ENCODE results near the gene CSNK2A1.

CSNK2A1 gene

GRCh38 chr20:438571-439469 is 104.8 kb downstream of the CSNK2A1 start:
- DNase-seq (ENCODE audit: insufficient read length, low spot score) (no peak), FAIRE-seq (no peak)
- TF ChIP-seq CTCF (IDR thresholded peaks at IDR 0.05; ENCODE audit: insufficient read depth, missing control alignments): no peak

- FAIRE-seq: no peak
- no peak for TF ChIP-seq CTCF (IDR thresholded peaks at IDR 0.05; ENCODE audit: insufficient read depth, missing control alignments)
- no peak for DNase-seq (ENCODE audit: insufficient read length, low spot score)
Observed at GRCh38 chr20:437787-438486, 105.7 kb downstream of the CSNK2A1 start.

- no peak for DNase-seq (ENCODE audit: insufficient read length, low spot score)
- no peak for TF ChIP-seq CTCF (IDR thresholded peaks at IDR 0.05; ENCODE audit: insufficient read depth, missing control alignments)
- no peak for FAIRE-seq
Observed at GRCh38 chr20:436476-436875, 107.1 kb downstream of the CSNK2A1 start.

GRCh38 chr20:435558-435957 is 108.0 kb downstream of the CSNK2A1 start:
- no peak for TF ChIP-seq CTCF (IDR thresholded peaks at IDR 0.05; ENCODE audit: insufficient read depth, missing control alignments)
- no peak for FAIRE-seq

GRCh38 chr20:434661-435419 is 108.8 kb downstream of the CSNK2A1 start:
- FAIRE-seq (no peak), DNase-seq (ENCODE audit: insufficient read length, low spot score) (no peak)
- no peak for TF ChIP-seq CTCF (IDR thresholded peaks at IDR 0.05; ENCODE audit: insufficient read depth, missing control alignments)

More at GRCh38 chr20:435558-435957, 108.0 kb downstream of the CSNK2A1 start:
- no peak for DNase-seq (ENCODE audit: insufficient read length, low spot score)

- FAIRE-seq: no peak
- no peak for TF ChIP-seq CTCF (IDR thresholded peaks at IDR 0.05; ENCODE audit: insufficient read depth, missing control alignments)
- no peak for DNase-seq (ENCODE audit: insufficient read length, low spot score)
Observed at GRCh38 chr20:434221-434620, 109.4 kb downstream of the CSNK2A1 start.

All from D721Med (cell line).